Amniotic epithelial cell (primary cell): ENCODE results near the gene TARS2.

Experiments used
- DNase-seq: peaks from one replicate; pipeline ENCODE4 v3.0.0-alpha.2; 2010; ENCODE audit warnings: low read depth

Gene TARS2

DNA sequence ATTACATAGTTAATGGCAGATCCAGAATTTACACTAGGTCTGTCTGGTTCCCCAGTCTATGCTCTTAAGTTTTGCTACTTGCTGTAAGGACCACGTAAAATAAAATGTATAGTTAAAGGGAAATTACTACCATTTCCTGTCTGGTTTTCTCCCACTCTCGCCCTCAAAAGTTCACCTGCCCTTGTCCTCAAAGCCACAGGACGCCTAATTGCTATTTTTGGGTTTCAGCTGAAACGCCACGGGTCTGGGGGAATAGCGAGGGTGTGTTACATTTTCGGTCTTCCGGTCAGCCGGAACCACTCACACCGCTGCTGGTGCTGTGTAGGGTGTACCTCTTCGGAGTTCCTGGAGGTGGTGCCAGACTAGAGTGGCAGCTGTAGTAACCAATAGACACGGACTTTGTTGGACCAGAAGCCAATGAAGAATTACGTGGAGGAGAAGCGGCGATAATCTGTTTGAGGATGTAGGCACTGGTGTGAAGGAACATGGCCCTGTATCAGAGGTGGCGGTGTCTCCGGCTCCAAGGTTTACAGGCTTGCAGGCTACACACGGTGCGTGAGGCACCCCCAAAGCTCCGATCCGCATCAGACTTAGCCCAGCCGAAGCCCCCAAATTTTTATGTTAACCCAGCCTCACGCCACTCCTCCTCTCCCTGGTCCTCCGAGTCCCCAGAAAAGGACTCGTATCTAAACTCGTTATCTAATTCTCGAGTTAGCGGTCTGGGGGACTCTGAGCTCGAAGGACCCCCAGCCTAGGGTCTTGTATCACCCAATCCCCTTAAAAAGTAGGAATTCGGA is at the start of gene TARS2:
TARS2 (plus strand) TSS at position 454 of the 797 bp plus-strand sequence; CDS start at position 486, 32 bp downstream.
- DNase-seq: peak; percentile 98

- DNase-seq: no peak
Measured at GRCh38 chr1:150441121-150441520, 46.1 kb upstream of the TARS2 start.

- DNase-seq: no peak
Measured at GRCh38 chr1:150444232-150444631, 43.0 kb upstream of the TARS2 start.

- peak; percentile 13 for DNase-seq
Measured at GRCh38 chr1:150456146-150456647, 31.0 kb upstream of the TARS2 start.

DNA sequence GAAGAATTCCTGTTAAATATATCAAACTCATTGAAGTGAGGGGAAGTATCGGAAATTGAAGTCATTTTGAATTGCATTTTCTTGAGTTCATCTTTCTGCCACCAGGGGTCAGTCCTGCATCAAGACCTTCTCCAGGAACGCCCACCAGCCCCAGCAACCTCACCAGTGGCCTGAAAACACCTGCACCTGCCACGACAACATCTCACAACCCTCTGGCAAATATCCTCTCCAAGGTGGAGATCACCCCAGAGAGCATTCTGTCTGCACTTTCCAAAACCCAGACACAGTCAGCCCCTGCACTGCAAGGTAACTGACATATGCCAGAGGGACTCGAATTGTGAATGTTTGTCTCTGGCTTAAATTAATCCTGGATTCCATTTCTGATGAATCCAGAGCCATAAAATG is 22.8 kb upstream of the TARS2 start:
- DNase-seq: peak; percentile 53

- no peak for DNase-seq
Measured at GRCh38 chr1:150466964-150467363, 20.3 kb upstream of the TARS2 start.

DNA sequence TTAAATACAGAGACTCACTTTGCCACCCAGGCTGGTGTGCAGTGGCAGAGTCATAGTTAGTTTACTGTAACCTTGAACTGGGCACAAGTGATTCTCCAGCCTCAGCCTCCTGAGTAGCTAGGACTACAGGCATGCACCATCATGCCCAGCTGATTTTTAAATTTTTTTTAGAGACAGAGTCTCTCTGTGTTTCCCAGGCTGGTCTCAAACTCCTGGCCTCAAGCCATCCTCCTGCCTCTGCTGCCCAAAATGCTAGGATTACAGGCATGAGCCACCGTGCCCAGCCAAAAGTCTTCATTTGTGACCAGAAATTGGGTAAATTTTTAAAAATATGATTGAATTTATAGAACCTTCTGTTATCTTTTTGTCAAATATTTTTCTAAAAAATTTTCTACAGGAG is 17.9 kb upstream of the TARS2 start:
- DNase-seq: no peak

GRCh38 chr1:150472601-150473200 is 14.5 kb upstream of the TARS2 start:
- DNase-seq: no peak

- peak; percentile 42 for DNase-seq
Measured at GRCh38 chr1:150473659-150474058, 13.6 kb upstream of the TARS2 start.

GRCh38 chr1:150474869-150475268 is 12.3 kb upstream of the TARS2 start:
- DNase-seq: peak; percentile 64

GRCh38 chr1:150476754-150477153 is 10.5 kb upstream of the TARS2 start:
- peak; percentile 13 for DNase-seq

- no peak for DNase-seq
Measured at GRCh38 chr1:150477320-150477719, 9.9 kb upstream of the TARS2 start.

- DNase-seq: peak; percentile 55
Measured at GRCh38 chr1:150477733-150478132, 9.5 kb upstream of the TARS2 start.

- DNase-seq: no peak
Measured at GRCh38 chr1:150479370-150479769, 7.8 kb upstream of the TARS2 start.

GRCh38 chr1:150479927-150480352 is 7.3 kb upstream of the TARS2 start:
- peak; percentile 16 for DNase-seq

DNA sequence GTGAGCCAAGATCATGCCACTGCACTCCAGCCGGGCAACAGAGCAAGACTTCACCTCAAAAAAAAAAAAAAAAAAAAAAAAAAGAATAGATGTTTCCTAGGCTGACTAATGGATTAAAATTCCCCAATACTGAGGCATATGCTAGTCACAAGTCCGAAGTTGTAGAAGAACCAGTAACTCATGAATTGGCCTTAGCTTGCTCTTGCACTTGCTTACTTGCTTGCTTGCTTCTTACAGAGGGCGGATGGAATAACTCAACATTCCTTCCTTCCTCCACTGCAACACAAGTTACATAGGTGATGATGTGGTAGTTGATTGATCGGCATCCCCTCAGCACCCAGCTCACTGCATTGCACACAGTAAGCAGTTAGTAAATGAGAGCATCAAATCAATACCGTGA is 2.8 kb upstream of the TARS2 start:
- DNase-seq: peak; percentile 54

DNA sequence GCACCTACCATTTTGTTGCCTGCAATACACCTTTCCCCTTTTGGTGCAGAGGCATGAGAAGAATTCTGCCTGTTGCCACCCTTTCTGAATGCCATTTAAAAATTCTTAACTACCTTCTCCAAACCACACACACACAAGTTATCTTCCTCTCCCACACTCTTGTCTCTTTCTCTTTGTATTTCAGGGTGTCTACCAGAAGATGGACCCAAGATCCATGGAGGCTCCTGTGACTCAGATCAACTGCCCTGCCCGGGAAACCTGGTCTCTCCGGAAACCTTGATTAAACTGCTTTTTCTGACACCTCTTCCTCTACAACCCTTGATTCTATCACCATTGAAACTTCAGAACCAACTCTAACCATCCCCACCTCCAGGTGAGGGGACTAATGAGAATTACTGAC is 2.4 kb upstream of the TARS2 start:
- DNase-seq: peak; percentile 62

DNA sequence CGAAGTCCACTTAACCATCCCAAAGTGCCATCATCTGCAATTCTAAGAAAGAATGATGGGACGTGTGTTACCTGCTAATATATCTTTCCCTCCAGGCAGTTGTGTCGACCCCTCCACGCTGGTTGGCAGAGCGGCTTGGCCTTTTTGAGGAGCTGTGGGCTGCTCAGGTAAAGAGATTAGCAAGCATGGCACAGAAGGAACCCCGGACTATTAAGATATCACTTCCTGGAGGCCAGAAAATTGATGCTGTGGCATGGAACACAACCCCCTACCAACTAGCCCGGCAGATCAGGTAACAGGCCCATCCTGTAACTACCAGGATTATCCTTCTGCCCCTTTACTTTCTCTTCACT is 520 bp downstream of the TARS2 start:
- no peak for DNase-seq

DNA sequence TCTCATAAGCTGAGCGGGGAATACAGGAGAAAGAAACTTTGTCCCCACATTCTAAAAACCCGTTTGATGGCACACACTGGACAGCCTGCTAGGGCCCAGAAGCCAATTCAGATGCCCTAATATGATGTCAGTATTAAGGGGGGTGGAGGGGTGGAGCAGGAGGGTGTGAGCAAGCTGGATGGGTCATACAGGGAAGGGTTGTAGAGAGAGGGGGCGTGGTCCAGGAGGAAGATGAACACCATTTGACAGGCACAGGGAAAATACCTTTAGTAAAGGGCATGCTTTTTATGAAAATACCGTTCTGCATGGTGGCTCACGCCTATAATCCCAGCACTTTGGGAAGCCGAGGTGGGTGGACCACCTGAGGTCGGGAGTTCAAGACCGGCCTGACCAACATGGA is 6.0 kb downstream of the TARS2 start:
- DNase-seq: no peak

GRCh38 chr1:150498342-150498741 is 11.1 kb downstream of the TARS2 start:
- DNase-seq: no peak

DNA sequence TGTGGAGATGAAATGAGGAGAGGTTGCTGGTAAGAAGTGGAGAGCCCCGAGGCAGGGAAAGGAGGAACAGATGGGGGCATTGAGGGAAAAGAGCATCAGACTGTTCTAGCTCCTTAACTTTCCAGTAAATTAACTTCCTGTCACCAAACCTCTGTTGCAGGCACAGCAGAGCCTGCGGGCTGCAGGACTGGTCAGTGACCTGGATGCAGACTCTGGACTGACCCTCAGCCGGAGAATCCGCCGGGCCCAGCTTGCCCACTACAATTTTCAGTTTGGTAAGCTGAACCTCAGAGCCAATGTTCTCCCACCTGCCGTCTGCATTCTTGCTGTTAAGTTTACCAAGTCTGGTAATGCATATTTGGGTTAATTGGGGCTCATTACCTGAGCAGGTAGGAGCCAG is 18.2 kb downstream of the TARS2 start:
- DNase-seq: no peak

- DNase-seq: peak; percentile 64
Measured at GRCh38 chr1:150507912-150508864, 21.0 kb downstream of the TARS2 start, which contains the start of gene ECM1. Gene ECM1, plus strand, starts transcription at chr1:150508109. Its CDS starts 101 bp downstream, at chr1:150508210.
